Endothelial cell of umbilical vein (primary cell): ENCODE data around the gene TENM4. TPM values are rescaled to one million over a fixed set of nuclear protein-coding genes. Genes with fewer than 3 reads are reported as not detected.

Experiments
- BruUV-seq: library from RNA; stranded (reverse); fragments of 400-500 nt; replicated peaks from 2 replicates; lab custom pipeline; 2021; lab: Mats Ljungman, UMichigan
- CTCF ChIA-PET: fragments of 300-600, 350-600 bp; sonication (Branson Sonifier 250); formaldehyde crosslinking; loops from one replicate; lab custom pipeline; 2021; ENCODE audit warnings: antibody characterized with exemption, inconsistent platforms; lab: Charles Lee
- POLR2A ChIA-PET: fragments of 300-600, 350-600 bp; sonication (Branson Sonifier 250); formaldehyde crosslinking; loops from one replicate; lab custom pipeline; 2021; ENCODE audit warnings: antibody characterized with exemption, inconsistent platforms; lab: Charles Lee
- DNase-seq: peaks from one replicate; pipeline ENCODE4 v3.0.0-alpha.2; 2011; ENCODE audit warnings: low read depth, low spot score
- FAIRE-seq: peaks from 2 replicates; lab custom pipeline; 2011; peaks lifted over from hg19 to GRCh38; lab: Jason Lieb, UNC
- H2AFZ ChIP-seq: 2 replicates; pipeline ENCODE4 v1.6.0; 2012; ENCODE audit warnings: low read depth, low read length, control low read depth, inconsistent platforms
- H3K27ac ChIP-seq: 2 replicates; pipeline ENCODE4 v1.5.1; 2011; ENCODE audit warnings: low read depth, mild to moderate bottlenecking, control low read depth, low read length, moderate library complexity; ENCODE audit not compliant: insufficient read depth
- H3K27me3 ChIP-seq, 2 experiments: 2 replicates each; pipeline versions ENCODE4 v1.6.0 to v1.6.1; 2011; ENCODE audit warnings: low read length in 2 of 2, mixed read lengths in 1 of 2; ENCODE audit not compliant: control insufficient read depth in 2 of 2, insufficient read depth in 2 of 2
- H3K36me3 ChIP-seq, 2 experiments: 2 replicates in 1 of 2; 3 replicates in 1 of 2; pipeline ENCODE4 v1.5.1; 2011; ENCODE audit warnings: low read length in 2 of 2, mild to moderate bottlenecking in 1 of 2, moderate library complexity in 1 of 2; ENCODE audit not compliant: control insufficient read depth in 2 of 2, insufficient read depth in 2 of 2; ENCODE audit errors: extremely low read depth in 1 of 2
- H3K4me1 ChIP-seq: 3 replicates; pipeline ENCODE4 v1.5.1; 2011; ENCODE audit warnings: mild to moderate bottlenecking, low read length; ENCODE audit not compliant: control insufficient read depth, insufficient read depth; ENCODE audit errors: extremely low read depth
- H3K4me2 ChIP-seq: 2 replicates; pipeline ENCODE4 v1.6.1; 2011; ENCODE audit warnings: low read length, control low read depth, mixed read lengths; ENCODE audit not compliant: insufficient read depth
- H3K4me3 ChIP-seq, 3 experiments: fragments of 200-600 bp in 1 of 3; sonication (generic), shearing (Covaris generic) in 1 of 3; replicated peaks in 1 of 3; 2 replicates each; pipeline ENCODE4 v1.5.1; 2011 to 2016; ENCODE audit warnings: control low read depth in 3 of 3, low read length in 3 of 3, mild to moderate bottlenecking in 2 of 3, inconsistent platforms in 1 of 3, low read depth in 1 of 3, moderate library complexity in 1 of 3; ENCODE audit not compliant: insufficient read depth in 1 of 3
- H3K79me2 ChIP-seq: 2 replicates; pipeline ENCODE4 v1.6.0; 2012; ENCODE audit warnings: low read length, inconsistent platforms; ENCODE audit not compliant: control insufficient read depth, insufficient read depth
- H3K9ac ChIP-seq: replicated peaks from 2 replicates; pipeline ENCODE3; 2011; ENCODE audit warnings: low read length, control low read depth; ENCODE audit not compliant: insufficient read depth; ENCODE audit errors: extremely low read depth
- H3K9me1 ChIP-seq: replicated peaks from 3 replicates; pipeline ENCODE4 v1.6.0; 2011; ENCODE audit warnings: mild to moderate bottlenecking, low read length; ENCODE audit not compliant: control insufficient read depth, insufficient read depth; ENCODE audit errors: extremely low read depth
- H3K9me3 ChIP-seq: replicated peaks from 2 replicates; pipeline ENCODE4 v1.5.1; 2012; ENCODE audit warnings: low read length, inconsistent platforms; ENCODE audit not compliant: control insufficient read depth, insufficient read depth
- H4K20me1 ChIP-seq: replicated peaks from 2 replicates; pipeline ENCODE3; 2011; ENCODE audit warnings: mild to moderate bottlenecking, low read length; ENCODE audit not compliant: control insufficient read depth, insufficient read depth; ENCODE audit errors: extremely low read depth
- CTCF ChIP-seq, 2 donors: IDR thresholded peaks; 1 replicate in 1 of 2; 2 replicates in 1 of 2; pipeline ENCODE4 v1.5.1; 2011; ENCODE audit warnings: low read length in 2 of 2, mild to moderate bottlenecking in 2 of 2, moderate library complexity in 2 of 2, control low read depth in 1 of 2, inconsistent platforms in 1 of 2, low read depth in 1 of 2; ENCODE audit not compliant: insufficient read depth in 1 of 2; ENCODE audit errors: extremely low read depth in 1 of 2
- EZH2 ChIP-seq: IDR thresholded peaks from 2 replicates; pipeline ENCODE4 v1.6.1; 2012; ENCODE audit warnings: borderline replicate concordance, low read depth, mild to moderate bottlenecking, moderate library complexity, low read length, inconsistent platforms; ENCODE audit not compliant: severe bottlenecking
- FOS ChIP-seq: IDR thresholded peaks from 2 replicates; pipeline ENCODE4 v1.6.1; 2011; ENCODE audit warnings: mild to moderate bottlenecking, low read length, moderate library complexity, borderline replicate concordance; ENCODE audit not compliant: insufficient read depth
- GATA2 ChIP-seq: IDR thresholded peaks from 2 replicates; pipeline ENCODE4 v1.7.0; 2011; ENCODE audit warnings: low read depth, mild to moderate bottlenecking, moderate library complexity, mixed read lengths, low read length; ENCODE audit not compliant: insufficient read length, insufficient read depth
- JUN ChIP-seq: IDR thresholded peaks from 2 replicates; pipeline ENCODE4 v1.6.1; 2011; ENCODE audit warnings: borderline replicate concordance, low read depth; ENCODE audit not compliant: insufficient read length, insufficient read depth
- MYC ChIP-seq: IDR thresholded peaks from one replicate; pipeline ENCODE4 v1.6.1; 2011; ENCODE audit warnings: mild to moderate bottlenecking, low read depth, low read length
- POLR2A ChIP-seq: IDR thresholded peaks from 2 replicates; pipeline ENCODE4 v1.6.1; 2012; ENCODE audit warnings: low read depth, mild to moderate bottlenecking, control low read depth, low read length
- POLR2AphosphoS5 ChIP-seq: IDR thresholded peaks from 2 replicates; pipeline ENCODE4 v1.6.1; 2012; ENCODE audit warnings: low read depth, mild to moderate bottlenecking, control low read depth, low read length, moderate library complexity; ENCODE audit not compliant: insufficient read depth
- dilution Hi-C: fragments of 300-500 bp; cut with MboI; formaldehyde crosslinking; loops from one replicate; pipeline ENCODE4 v1.15.0; 2019; ENCODE audit warnings: low sequenced_read_pairs; ENCODE audit not compliant: extremely low pct_ligation_motif_present
- intact Hi-C: fragments of 100-400 bp; cut with micrococcal nuclease; formaldehyde crosslinking; loops from one replicate; pipeline ENCODE4 v1.10.0; 2022
- polyA plus RNA-seq, 4 experiments: library from polyadenylated mRNA; depleted of rRNA in 3 of 4; stranded (reverse) in 3 of 4; unstranded in 1 of 4; fragments of >200 nt; gene quantifications; 2 replicates each; pipeline versions ENCODE4 v1.2.1 to v1.2.3, GENCODE V29; 2011 to 2012; ENCODE audit warnings: missing spikeins in 1 of 4
- total RNA-seq: library from RNA; stranded (reverse); gene quantifications from 2 replicates; pipeline ENCODE4 v1.2.3, GENCODE V29; 2021
- TF ChIP-seq, protein P1 (sequence below): IDR thresholded peaks from 2 replicates; pipeline ENCODE4 v1.6.1; 2011; ENCODE audit not compliant: insufficient read depth, insufficient read length

TENM4 gene
- total and polyA plus RNA-seq, 2 donors (not counting 3 experiments of a cell fraction or from before 2014, with no cell fraction given) = 0.06 to 0.27 TPM

GRCh38 chr11:78821371-78822306 is 619.2 kb downstream of the TENM4 start:
- dilution Hi-C loops = no loop called here
- Histone ChIP-seq H2AFZ (no peak overlapping the region), H3K9me3 (no peaks in the 10 kb centered on the region), H3K9me1 (no peaks in the 10 kb centered on the region), H3K79me2 (no peaks in the 10 kb centered on the region), H3K4me2 (no peak overlapping the region), H3K27me3 (peaks cover 4 to 10% of the 10 kb centered on the region in 2 experiments), H3K9ac (no peak overlapping the region), H3K27ac (no peak overlapping the region), H3K4me1 (peaks cover 5% of the 10 kb centered on the region), H3K36me3 (no peaks in the 10 kb centered on the region), H4K20me1 (no peaks in the 10 kb centered on the region), H3K4me3 (no peak overlapping the region)
- BruUV-seq = no TSS peak
- intact Hi-C loops = no loop called here
- TF ChIP-seq JUN (no peak), MYC (no peak), POLR2A (no peak), POLR2AphosphoS5 (no peak), GATA2 (no peak), EZH2 (no peak), CTCF (IDR thresholded peaks at IDR 0.05; ENCODE audit: extremely low read depth in 1 of 2, insufficient read depth in 1 of 2, low read depth in 1 of 2, low read length in 2 of 2) (no peak), FOS (no peak)
- TF ChIP-seq, protein P1, sequence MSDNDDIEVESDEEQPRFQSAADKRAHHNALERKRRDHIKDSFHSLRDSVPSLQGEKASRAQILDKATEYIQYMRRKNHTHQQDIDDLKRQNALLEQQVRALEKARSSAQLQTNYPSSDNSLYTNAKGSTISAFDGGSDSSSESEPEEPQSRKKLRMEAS = no peak
- FAIRE-seq (no peak), DNase-seq (no peak)
- ChIA-PET POLR2A (no interaction called here), CTCF (interaction anchor here (1.0 to 1.3 kb wide), 2 partner anchors 18 to 279 kb away, joined by 3 read pairs; no protein-coding TSS in a partner anchor)
